Heart left ventricle (tissue), 13 donors: ENCODE measurements around the gene PHLPP1.
"Not testable (repeated sequence)": the region's sequence is repeated elsewhere in the genome, so short reads cannot be mapped to it uniquely, and the experiment has no call there.

Experiments used
- POLR2A ChIP-seq, 2 donors: fragments of 450-650 bp; IDR thresholded peaks; one replicate each; pipeline ENCODE4 v1.6.1; 2017; ENCODE audit warnings: antibody characterized with exemption in 2 of 2, mild to moderate bottlenecking in 2 of 2, moderate library complexity in 2 of 2
- TF ChIP-seq, protein P1 (sequence below), 12 donors: fragments of 200-600 bp; sonication (generic) in 4 of 12; IDR thresholded peaks; one replicate each; pipeline versions ENCODE4 v1.5.0 to v1.8.0; 2018 to 2022; ENCODE audit warnings: antibody characterized with exemption in 12 of 12, mild to moderate bottlenecking in 5 of 12
- donor health status: ischemic (EF 13 %, LVEDD 7.1; RV severe dilation, severe dysfunction).
- donor health status: DM: no; HTN: yes; CAD: no.
- donor health status: DM: no; HTN: no; CAD: no.
- donor health status: ischemic (EF 25% LVEDD 6.9; RV normal size, moderate dysfunction).
- donor health status: ischemic (EF 25% LVEDD 5.7; RV mildly dilated, moderate dysfunction).
- donor health status: ischemic (EF 35%, LVEDD 5.7; RV mildly dilated, moderate dysfunction).
- donor health status: nonischemic (EF 11% LVEDD 7.7; RV severe dilation, severe dysfunction).
- donor health status: DM: yes; HTN: yes; CAD: no.
- donor health status: PGD.
- donor health status: ischemic (EF 29% LVEDD 5.4; RV normal size, mild dysfunction).
- donor health status: nonischemic (EF 23%, LVEDD 6.1; RV moderate dilation, normal function).

DNA sequence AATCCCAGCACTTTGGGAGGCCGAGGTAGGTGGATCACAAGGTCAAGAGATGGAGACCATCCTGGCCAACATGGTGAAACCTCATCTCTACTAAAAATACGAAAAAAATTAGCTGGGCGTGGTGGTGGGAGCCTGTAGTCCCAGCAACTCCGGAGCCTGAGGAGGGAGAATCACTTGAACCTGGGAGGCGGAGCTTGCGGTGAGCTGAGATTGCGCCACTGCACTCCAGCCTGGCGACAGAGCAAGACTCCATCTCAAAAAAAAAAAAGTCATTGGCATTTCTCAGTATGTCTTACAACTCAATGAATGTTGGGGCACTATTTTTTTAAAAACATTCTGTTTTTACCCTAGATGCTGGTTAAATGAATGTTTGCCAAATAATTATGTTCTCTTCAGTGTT is 94.1 kb downstream of the PHLPP1 start:
- TF ChIP-seq, protein P1, sequence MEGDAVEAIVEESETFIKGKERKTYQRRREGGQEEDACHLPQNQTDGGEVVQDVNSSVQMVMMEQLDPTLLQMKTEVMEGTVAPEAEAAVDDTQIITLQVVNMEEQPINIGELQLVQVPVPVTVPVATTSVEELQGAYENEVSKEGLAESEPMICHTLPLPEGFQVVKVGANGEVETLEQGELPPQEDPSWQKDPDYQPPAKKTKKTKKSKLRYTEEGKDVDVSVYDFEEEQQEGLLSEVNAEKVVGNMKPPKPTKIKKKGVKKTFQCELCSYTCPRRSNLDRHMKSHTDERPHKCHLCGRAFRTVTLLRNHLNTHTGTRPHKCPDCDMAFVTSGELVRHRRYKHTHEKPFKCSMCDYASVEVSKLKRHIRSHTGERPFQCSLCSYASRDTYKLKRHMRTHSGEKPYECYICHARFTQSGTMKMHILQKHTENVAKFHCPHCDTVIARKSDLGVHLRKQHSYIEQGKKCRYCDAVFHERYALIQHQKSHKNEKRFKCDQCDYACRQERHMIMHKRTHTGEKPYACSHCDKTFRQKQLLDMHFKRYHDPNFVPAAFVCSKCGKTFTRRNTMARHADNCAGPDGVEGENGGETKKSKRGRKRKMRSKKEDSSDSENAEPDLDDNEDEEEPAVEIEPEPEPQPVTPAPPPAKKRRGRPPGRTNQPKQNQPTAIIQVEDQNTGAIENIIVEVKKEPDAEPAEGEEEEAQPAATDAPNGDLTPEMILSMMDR (IDR thresholded peaks at IDR 0.05), result not testable (repeated sequence)
- TF ChIP-seq POLR2A (IDR thresholded peaks at IDR 0.05), result not testable (repeated sequence)
